Endodermal cell (in vitro differentiated cells): ENCODE data around the gene CBL. TPM values are rescaled to one million over a fixed set of nuclear protein-coding genes. Genes with fewer than 3 reads are reported as not detected.

ENCODE experiments used
- DNase-seq: peaks from one replicate; pipeline ENCODE4 v3.0.0-alpha.2; 2017
- H3K27ac ChIP-seq: 2 replicates; pipeline ENCODE4 v1.5.1; 2013; ENCODE audit warnings: mild to moderate bottlenecking, low read depth, low read length, moderate library complexity
- H3K27me3 ChIP-seq: 2 replicates; pipeline ENCODE4 v1.6.1; 2013; ENCODE audit warnings: mild to moderate bottlenecking, low read length, moderate library complexity; ENCODE audit not compliant: insufficient read depth, control insufficient read depth, poor library complexity, severe bottlenecking
- H3K36me3 ChIP-seq: 2 replicates; pipeline ENCODE4 v1.7.0; 2013; ENCODE audit warnings: mild to moderate bottlenecking, low read length, moderate library complexity; ENCODE audit not compliant: control insufficient read depth, insufficient read depth
- H3K4me1 ChIP-seq: one replicate; pipeline ENCODE4 v1.7.0; 2013; ENCODE audit warnings: low read length; ENCODE audit not compliant: control insufficient read depth, insufficient read depth
- H3K4me3 ChIP-seq: 2 replicates; pipeline ENCODE4 v1.5.1; 2013; ENCODE audit warnings: mild to moderate bottlenecking, low read length, moderate library complexity
- H3K9ac ChIP-seq: 2 replicates; pipeline ENCODE4 v1.6.1; 2013; ENCODE audit warnings: mild to moderate bottlenecking, low read length, moderate library complexity; ENCODE audit not compliant: poor library complexity, severe bottlenecking; ENCODE audit errors: extremely low read depth
- H3K9me3 ChIP-seq: 2 replicates; pipeline ENCODE4 v1.6.1; 2013; ENCODE audit warnings: mild to moderate bottlenecking, low read length, moderate library complexity; ENCODE audit not compliant: control insufficient read depth
- H3K27ac Mint-ChIP-seq: 2 replicates; pipeline ENCODE4 v1.8.0; 2020; ENCODE audit warnings: mixed read lengths
- H3K27me3 Mint-ChIP-seq: 2 replicates; pipeline ENCODE4 v1.8.0; 2021; ENCODE audit warnings: mild to moderate bottlenecking, mixed read lengths; ENCODE audit not compliant: insufficient read depth
- H3K36me3 Mint-ChIP-seq: 2 replicates; pipeline ENCODE4 v1.8.0; 2020; ENCODE audit warnings: low read depth, mixed read lengths
- H3K4me1 Mint-ChIP-seq: 2 replicates; pipeline ENCODE4 v1.8.0; 2020; ENCODE audit warnings: mixed read lengths
- H3K4me3 Mint-ChIP-seq: 2 replicates; pipeline ENCODE4 v1.8.0; 2020; ENCODE audit warnings: mild to moderate bottlenecking, moderate library complexity, mixed read lengths
- H3K9me3 Mint-ChIP-seq: 2 replicates; pipeline ENCODE4 v1.8.0; 2020; ENCODE audit warnings: mild to moderate bottlenecking, mixed read lengths
- WGBS, 2 experiments: methylation state at CpG; one replicate each; pipeline versions ENCODE4 v1.1.5 to v1.1.7; 2013; ENCODE audit warnings: missing lambda C conversion rate in 2 of 2, mixed read lengths in 1 of 2; ENCODE audit not compliant: insufficient coverage in 1 of 2, insufficient read length in 1 of 2; 5-methylcytosine and 5-hydroxymethylcytosine counted together
- total RNA-seq, 2 donors: library from RNA; stranded (reverse); fragmentation: NEBNext Ultra II Directional in 1 of 2; extraction: Animal tissue kit (Norgen Biotek cat#: 25700) in 1 of 2; gene quantifications; 2 replicates in 1 of 2; 3 replicates in 1 of 2; pipeline ENCODE4 v1.2.1, GENCODE V29; 2021
- TF ChIP-seq, protein P1 (sequence below): fragments of 200-600 bp; sonication (generic); conservative IDR thresholded peaks from 2 replicates; pipeline ENCODE4 v1.5.0; 2021; ENCODE audit warnings: antibody characterized with exemption, mild to moderate bottlenecking

The CBL gene
- total RNA-seq, 2 donors from 2014 or later: 40.3 to 52.7 TPM

GRCh38 chr11:119263352-119263940 lies 57.3 kb downstream of the CBL start:
- no peak for DNase-seq
- H3K4me1 ChIP-seq: no peaks in the 10 kb centered on the region
- Mint-ChIP-seq H3K4me3 (no peak overlapping the region), H3K27ac (no peak overlapping the region), H3K4me1 (peaks cover 12% of the 10 kb centered on the region), H3K36me3 (no peaks in the 10 kb centered on the region), H3K27me3 (no peaks in the 10 kb centered on the region), H3K9me3 (no peaks in the 10 kb centered on the region)
- 89 to 96% methylated on average over 3 of the region's 3 CpGs for WGBS, 2 experiments
- H3K27ac ChIP-seq: no peak overlapping the region
- H3K36me3 ChIP-seq: no peaks in the 10 kb centered on the region
- TF ChIP-seq, protein P1, sequence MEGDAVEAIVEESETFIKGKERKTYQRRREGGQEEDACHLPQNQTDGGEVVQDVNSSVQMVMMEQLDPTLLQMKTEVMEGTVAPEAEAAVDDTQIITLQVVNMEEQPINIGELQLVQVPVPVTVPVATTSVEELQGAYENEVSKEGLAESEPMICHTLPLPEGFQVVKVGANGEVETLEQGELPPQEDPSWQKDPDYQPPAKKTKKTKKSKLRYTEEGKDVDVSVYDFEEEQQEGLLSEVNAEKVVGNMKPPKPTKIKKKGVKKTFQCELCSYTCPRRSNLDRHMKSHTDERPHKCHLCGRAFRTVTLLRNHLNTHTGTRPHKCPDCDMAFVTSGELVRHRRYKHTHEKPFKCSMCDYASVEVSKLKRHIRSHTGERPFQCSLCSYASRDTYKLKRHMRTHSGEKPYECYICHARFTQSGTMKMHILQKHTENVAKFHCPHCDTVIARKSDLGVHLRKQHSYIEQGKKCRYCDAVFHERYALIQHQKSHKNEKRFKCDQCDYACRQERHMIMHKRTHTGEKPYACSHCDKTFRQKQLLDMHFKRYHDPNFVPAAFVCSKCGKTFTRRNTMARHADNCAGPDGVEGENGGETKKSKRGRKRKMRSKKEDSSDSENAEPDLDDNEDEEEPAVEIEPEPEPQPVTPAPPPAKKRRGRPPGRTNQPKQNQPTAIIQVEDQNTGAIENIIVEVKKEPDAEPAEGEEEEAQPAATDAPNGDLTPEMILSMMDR: no peak
- H3K27me3 ChIP-seq: no peaks in the 10 kb centered on the region
- no peaks in the 10 kb centered on the region for H3K9me3 ChIP-seq
- no peak overlapping the region for H3K4me3 ChIP-seq
- no peak overlapping the region for H3K9ac ChIP-seq

DNA sequence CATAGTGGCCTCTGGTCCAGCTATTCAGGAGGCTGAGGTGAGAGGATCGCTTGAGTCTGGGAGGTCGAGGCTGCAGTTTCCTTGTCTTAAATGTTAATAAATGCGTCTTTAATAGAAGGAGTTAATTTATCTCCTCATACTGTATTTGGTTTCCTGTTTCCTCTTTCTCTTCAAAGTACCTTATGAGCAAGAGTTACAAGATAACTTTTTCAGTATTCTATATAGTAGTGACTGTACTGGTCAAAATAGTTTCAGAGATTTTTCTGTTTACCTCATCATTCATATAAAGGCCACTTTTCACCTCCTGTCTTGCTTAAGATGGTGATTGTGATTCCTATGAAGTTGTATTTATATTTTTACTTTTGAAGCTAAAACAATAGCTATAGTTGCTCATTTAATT lies 59.9 kb downstream of the CBL start:
- Mint-ChIP-seq H3K27me3 (no peaks in the 10 kb centered on the region), H3K4me1 (peaks cover 7% of the 10 kb centered on the region), H3K36me3 (no peaks in the 10 kb centered on the region), H3K9me3 (no peaks in the 10 kb centered on the region), H3K4me3 (no peak overlapping the region), H3K27ac (no peak overlapping the region)
- 97% methylated on average over 2 of the region's 3 CpGs; no CpG with 5 or more reads in 1 of the 2 experiments for WGBS, 2 experiments
- Histone ChIP-seq H3K27me3 (no peaks in the 10 kb centered on the region), H3K36me3 (no peaks in the 10 kb centered on the region), H3K9me3 (no peaks in the 10 kb centered on the region), H3K4me1 (no peaks in the 10 kb centered on the region), H3K27ac (no peak overlapping the region), H3K9ac (no peak overlapping the region), H3K4me3 (no peak overlapping the region)
- TF ChIP-seq, protein P1: no peak
- DNase-seq: no peak

GRCh38 chr11:119266517-119267255 lies 60.5 kb downstream of the CBL start:
- no peaks in the 10 kb centered on the region for H3K4me1 ChIP-seq
- H3K27ac Mint-ChIP-seq: no peak overlapping the region
- no peak overlapping the region for H3K4me3 ChIP-seq
- WGBS, 2 experiments: 90 to 93% methylated on average over 5 to 7 of the region's 7 CpGs
- no peaks in the 10 kb centered on the region for H3K36me3 Mint-ChIP-seq
- H3K4me1 Mint-ChIP-seq: peaks cover 7% of the 10 kb centered on the region
- H3K9ac ChIP-seq: no peak overlapping the region
- no peak for DNase-seq
- H3K27ac ChIP-seq: no peak overlapping the region
- no peaks in the 10 kb centered on the region for H3K36me3 ChIP-seq
- no peak overlapping the region for H3K4me3 Mint-ChIP-seq
- H3K9me3 Mint-ChIP-seq: no peaks in the 10 kb centered on the region
- no peaks in the 10 kb centered on the region for H3K27me3 ChIP-seq
- H3K9me3 ChIP-seq: no peaks in the 10 kb centered on the region
- no peaks in the 10 kb centered on the region for H3K27me3 Mint-ChIP-seq
- TF ChIP-seq, protein P1: no peak
